GM12878 (cell line): ENCODE data around the gene EMP1. TPM values are rescaled to one million over a fixed set of nuclear protein-coding genes. Genes with fewer than 3 reads are reported as not detected.

Experiments
- ATAC-seq: fragments of 200-7000 bp; cut with Tn5 transposase; 3 replicates; pipeline ENCODE4 v1.9.1; 2020; ENCODE audit warnings: mild to moderate bottlenecking, moderate library complexity
- BruUV-seq: library from RNA; stranded (reverse); fragments of 400-500 nt; replicated peaks from 2 replicates; lab custom pipeline; 2021; lab: Mats Ljungman, UMichigan
- CTCF ChIA-PET: fragments of 300-600 bp; sonication (Branson Sonifier 250); formaldehyde crosslinking; extraction: SDS; loops from one replicate; lab custom pipeline; 2021; ENCODE audit warnings: inconsistent platforms; lab: Yijun Ruan, JAX
- POLR2A ChIA-PET: fragments of 350-600 bp; formaldehyde crosslinking; extraction: SDS; loops from one replicate; lab custom pipeline; 2021; ENCODE audit warnings: inconsistent platforms; lab: Charles Lee
- RAD21 ChIA-PET: fragments of 300-600 bp; sonication (Branson Sonifier 250); formaldehyde crosslinking; loops from one replicate; lab custom pipeline; 2023; ENCODE audit warnings: antibody characterized with exemption; ENCODE audit not compliant: unreplicated experiment; lab: Charles Lee
- SMC1A ChIA-PET: fragments of 300-600 bp; sonication (Branson Sonifier 250); formaldehyde crosslinking; loops from one replicate; lab custom pipeline; 2023; ENCODE audit not compliant: unreplicated experiment, uncharacterized antibody; lab: Charles Lee
- DNase-seq: peaks from one replicate; pipeline ENCODE4 v3.0.0-alpha.2; 2011; ENCODE audit warnings: low read depth, low spot score
- FAIRE-seq: peaks from 3 replicates; lab custom pipeline; 2011; peaks lifted over from hg19 to GRCh38; lab: Jason Lieb, UNC
- H2AFZ ChIP-seq: 2 replicates; pipeline ENCODE4 v1.6.0; 2011; ENCODE audit warnings: low read depth, low read length, control low read depth; ENCODE audit not compliant: control insufficient read depth
- H3K27ac ChIP-seq: 2 replicates; pipeline ENCODE4 v1.5.1; 2011; ENCODE audit warnings: control low read depth; ENCODE audit not compliant: control insufficient read depth, insufficient read depth
- H3K27me3 ChIP-seq, 2 experiments: replicated peaks in 1 of 2; 2 replicates each; pipeline versions ENCODE4 v1.6.0 to v1.6.1; 2011; ENCODE audit warnings: low read length in 1 of 2; ENCODE audit not compliant: control insufficient read depth in 2 of 2, insufficient read depth in 2 of 2
- H3K36me3 ChIP-seq, 2 experiments: 2 replicates each; pipeline ENCODE4 v1.5.1; 2011; ENCODE audit warnings: low read length in 1 of 2; ENCODE audit not compliant: control insufficient read depth in 2 of 2, insufficient read depth in 2 of 2
- H3K4me1 ChIP-seq: 2 replicates; pipeline ENCODE4 v1.6.1; 2011; ENCODE audit warnings: mild to moderate bottlenecking, low read length, moderate library complexity, mixed read lengths; ENCODE audit not compliant: control insufficient read depth, insufficient read depth
- H3K4me2 ChIP-seq: 2 replicates; pipeline ENCODE4 v1.6.0; 2011; ENCODE audit warnings: control low read depth; ENCODE audit not compliant: control insufficient read depth, insufficient read depth
- H3K4me3 ChIP-seq: fragments of 200-600 bp; sonication (generic); 2 replicates; pipeline ENCODE4 v1.5.1; 2016
- H3K79me2 ChIP-seq: 2 replicates; pipeline ENCODE4 v1.6.0; 2011; ENCODE audit warnings: low read length; ENCODE audit not compliant: control insufficient read depth, insufficient read depth
- H3K9ac ChIP-seq: 2 replicates; pipeline ENCODE4 v1.8.0; 2011; ENCODE audit warnings: low read length, control low read depth, mixed read lengths; ENCODE audit not compliant: control insufficient read depth, insufficient read depth
- H3K9me3 ChIP-seq: replicated peaks from 3 replicates; pipeline ENCODE4 v1.5.1; 2011; ENCODE audit warnings: mild to moderate bottlenecking, low read length; ENCODE audit not compliant: control insufficient read depth, insufficient read depth
- H4K20me1 ChIP-seq: 2 replicates; pipeline ENCODE4 v1.6.0; 2011; ENCODE audit not compliant: control insufficient read depth, insufficient read depth
- BCL11A ChIP-seq: IDR thresholded peaks from 2 replicates; pipeline ENCODE4 v1.6.1; 2011; ENCODE audit warnings: low read depth, low read length
- CREM ChIP-seq: IDR thresholded peaks from 2 replicates; pipeline ENCODE4 v1.6.1; 2014; ENCODE audit warnings: antibody characterized with exemption, low read depth
- E4F1 ChIP-seq: fragments of 450-650 bp; IDR thresholded peaks from 2 replicates; pipeline ENCODE4 v1.6.1; 2018; ENCODE audit warnings: borderline replicate concordance, mild to moderate bottlenecking; ENCODE audit not compliant: partially characterized antibody
- EP300 ChIP-seq, 2 experiments: fragments of 150-350 bp in 1 of 2; IDR thresholded peaks; 2 replicates each; pipeline ENCODE4 v1.6.1; 2011 to 2012; ENCODE audit warnings: low read depth in 2 of 2, low read length in 2 of 2, borderline replicate concordance in 1 of 2, improper control_type of control experiment in 1 of 2, inconsistent platforms in 1 of 2; ENCODE audit not compliant: control insufficient read depth in 1 of 2
- HDGF ChIP-seq: fragments of 450-650 bp; IDR thresholded peaks from 2 replicates; pipeline ENCODE4 v1.6.1; 2016; ENCODE audit warnings: antibody characterized with exemption
- NFXL1 ChIP-seq: fragments of 450-650 bp; IDR thresholded peaks from 2 replicates; pipeline ENCODE4 v1.6.1; 2017; ENCODE audit warnings: antibody characterized with exemption, mild to moderate bottlenecking, borderline replicate concordance
- PAX8 ChIP-seq: fragments of 450-650 bp; IDR thresholded peaks from 2 replicates; pipeline ENCODE4 v1.6.1; 2017; ENCODE audit warnings: mild to moderate bottlenecking, moderate library complexity
- RBBP5 ChIP-seq: fragments of 200-600 bp; sonication (generic); conservative IDR thresholded peaks from 2 replicates; pipeline ENCODE4 v1.6.1; 2016
- SMC3 ChIP-seq: IDR thresholded peaks from 2 replicates; pipeline ENCODE4 v1.6.1; 2011; ENCODE audit warnings: low read length, improper control_type of control experiment, borderline replicate concordance
- SRF ChIP-seq, 2 experiments: IDR thresholded peaks; 2 replicates each; pipeline ENCODE4 v1.6.1; 2011; ENCODE audit warnings: low read depth in 2 of 2, low read length in 2 of 2, mild to moderate bottlenecking in 1 of 2, moderate library complexity in 1 of 2
- WGBS: methylation state at CpG from one replicate; pipeline ENCODE4 v1.1.6; 2016; ENCODE audit warnings: low lambda C conversion rate; ENCODE audit not compliant: insufficient replicate concordance, insufficient coverage; ENCODE audit errors: missing lambda C conversion rate; 5-methylcytosine and 5-hydroxymethylcytosine counted together
- in situ Hi-C: fragments of 300-500 bp; cut with MboI; formaldehyde crosslinking; loops from 9 replicates; pipeline ENCODE4 v1.14.3; 2018; ENCODE audit warnings: mixed read lengths
- intact Hi-C: fragments of 100-400 bp; cut with micrococcal nuclease; formaldehyde crosslinking; loops from one replicate; pipeline ENCODE4 v1.14.2; 2022; ENCODE audit not compliant: unreplicated experiment
- polyA plus RNA-seq, 11 experiments: library from polyadenylated mRNA; depleted of rRNA in 4 of 11; unstranded in 6 of 11; stranded (reverse) in 5 of 11; fragments of >200 nt; fragmentation: Nextera tagmentation in 4 of 11; fragmentation: Illumina TruSeq in 1 of 11; extraction: Ambion mirVana in 4 of 11; extraction: Trizol in 1 of 11; gene quantifications; 1 replicate in 1 of 11; 2 replicates in 10 of 11; pipeline versions ENCODE4 v1.2.1 to v1.2.3, GENCODE V29; 2011 to 2016; ENCODE audit warnings: inconsistent platforms in 2 of 11, missing spikeins in 2 of 11, low read depth in 1 of 11
- total RNA-seq, 4 experiments: library from RNA; depleted of rRNA in 3 of 4; stranded (reverse); fragments of >200 nt in 3 of 4; fragmentation: Illumina TruSeq in 1 of 4; extraction: Trizol in 1 of 4; gene quantifications; 2 replicates each; pipeline versions ENCODE4 v1.2.1 to v1.2.3, GENCODE V29; 2013 to 2021
- TF ChIP-seq, protein P1 (sequence below): fragments of 450-650 bp; IDR thresholded peaks from 2 replicates; pipeline ENCODE4 v1.6.1; 2017; ENCODE audit warnings: mild to moderate bottlenecking, low read depth, inconsistent platforms; ENCODE audit not compliant: poor library complexity, severe bottlenecking

The EMP1 gene
- total and polyA plus RNA-seq, 10 of the 15 experiments (the other 5 are each of a cell fraction or from before 2014, with no cell fraction given) = 0.09 to 0.90 (median 0.25) TPM; not detected in 1

DNA sequence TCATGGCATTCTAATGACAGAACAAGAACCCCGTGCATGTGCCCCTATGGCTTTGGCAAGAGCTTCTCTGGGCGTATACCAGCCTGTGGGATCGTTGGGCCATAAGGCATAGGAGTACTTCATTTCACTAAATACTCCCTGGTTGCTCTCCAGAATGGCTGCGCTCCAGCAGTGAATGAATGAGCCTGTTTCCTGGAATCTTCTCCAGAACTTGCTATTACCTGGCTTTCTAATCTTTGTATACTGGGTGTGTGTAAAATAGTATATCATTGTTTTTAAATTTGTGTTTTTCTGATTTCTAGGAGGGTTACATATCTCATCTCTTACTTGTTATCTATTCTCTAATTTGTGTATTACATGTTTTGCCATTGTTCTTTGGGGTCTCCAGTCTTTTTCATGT lies 28.6 kb upstream of the EMP1 start (continued):
- no peak for TF ChIP-seq EP300 (IDR thresholded peaks at IDR 0.05; ENCODE audit: borderline replicate concordance in 1 of 2, control insufficient read depth in 1 of 2, low read depth in 2 of 2, low read length in 2 of 2)
- no peak for TF ChIP-seq SMC3

- in situ Hi-C loops (no loop called here), intact Hi-C loops (no loop called here)
- H3K4me3 ChIP-seq = no peak overlapping the region
- TF ChIP-seq NFXL1 = no peak
- no peak for TF ChIP-seq CREM
- TF ChIP-seq PAX8 = no peak
- TF ChIP-seq BCL11A = no peak
- TF ChIP-seq E4F1 = no peak
- TF ChIP-seq, protein P1, sequence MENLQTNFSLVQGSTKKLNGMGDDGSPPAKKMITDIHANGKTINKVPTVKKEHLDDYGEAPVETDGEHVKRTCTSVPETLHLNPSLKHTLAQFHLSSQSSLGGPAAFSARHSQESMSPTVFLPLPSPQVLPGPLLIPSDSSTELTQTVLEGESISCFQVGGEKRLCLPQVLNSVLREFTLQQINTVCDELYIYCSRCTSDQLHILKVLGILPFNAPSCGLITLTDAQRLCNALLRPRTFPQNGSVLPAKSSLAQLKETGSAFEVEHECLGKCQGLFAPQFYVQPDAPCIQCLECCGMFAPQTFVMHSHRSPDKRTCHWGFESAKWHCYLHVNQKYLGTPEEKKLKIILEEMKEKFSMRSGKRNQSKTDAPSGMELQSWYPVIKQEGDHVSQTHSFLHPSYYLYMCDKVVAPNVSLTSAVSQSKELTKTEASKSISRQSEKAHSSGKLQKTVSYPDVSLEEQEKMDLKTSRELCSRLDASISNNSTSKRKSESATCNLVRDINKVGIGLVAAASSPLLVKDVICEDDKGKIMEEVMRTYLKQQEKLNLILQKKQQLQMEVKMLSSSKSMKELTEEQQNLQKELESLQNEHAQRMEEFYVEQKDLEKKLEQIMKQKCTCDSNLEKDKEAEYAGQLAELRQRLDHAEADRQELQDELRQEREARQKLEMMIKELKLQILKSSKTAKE = no peak
- TF ChIP-seq SRF (IDR thresholded peaks at IDR 0.05; ENCODE audit: low read depth in 2 of 2, low read length in 2 of 2) = no peak
- TF ChIP-seq HDGF = no peak
- no peak for TF ChIP-seq RBBP5
- CTCF ChIA-PET = no interaction called here
- no peak overlapping the region for H3K27ac ChIP-seq
- H3K4me1 ChIP-seq = peaks cover 23% of the 10 kb centered on the region
- no peaks in the 10 kb centered on the region for H3K36me3 ChIP-seq
- POLR2A ChIA-PET = no interaction called here
- H3K79me2 ChIP-seq = no peaks in the 10 kb centered on the region
- RAD21 ChIA-PET = no interaction called here
- no peak overlapping the region for H3K4me2 ChIP-seq
- FAIRE-seq (no peak), ATAC-seq (no peak), DNase-seq (no peak)
- H3K27me3 ChIP-seq = peaks cover 0 to 11% of the 10 kb centered on the region in 2 experiments; a peak in 2 of 4 replicates
- H2AFZ ChIP-seq = no peak overlapping the region
- SMC1A ChIA-PET = no interaction called here
- H3K9me3 ChIP-seq = no peaks in the 10 kb centered on the region; the same call in 2 of the 3 replicates
- no TSS peak for BruUV-seq
- no peak overlapping the region for H3K9ac ChIP-seq
- 0% methylated on average over 1 of the region's 1 CpG for WGBS
- H4K20me1 ChIP-seq = no peaks in the 10 kb centered on the region
These were observed 27.3 kb upstream of the EMP1 start for GRCh38 chr12:13169272-13169671.
